ENCODE results near the gene GMDS. TPM values are rescaled to one million over a fixed set of nuclear protein-coding genes. Genes with fewer than 3 reads are reported as not detected.

The GMDS gene
- total and polyA plus RNA-seq, 2 of the 4 experiments (the other 2 are of a cell fraction): 7.3 to 21.9 TPM

GRCh38 chr6:1625794-1626435, 619.5 kb downstream of the GMDS start:
- H3K56ac ChIP-seq (ENCODE audit: extremely low read depth, insufficient read depth, low read length): no peak overlapping the region
- no peak overlapping the region for H3K4me3 ChIP-seq (ENCODE audit: insufficient read depth, low read depth, low read length)
- H4K91ac ChIP-seq (ENCODE audit: insufficient read depth, low read depth, low read length): no peak overlapping the region
- no peak overlapping the region for H3K18ac ChIP-seq (ENCODE audit: low read depth, low read length)
- BruUV-seq (replicated peaks): no TSS peak
- no peak overlapping the region for H3K9ac ChIP-seq (ENCODE audit: low read depth, low read length)
- H3K79me1 ChIP-seq (ENCODE audit: low read depth in 1 of 2, low read length in 2 of 2): 0 out of 4 replicates have a peak, but pooled peaks cover 4 to 5% of the 10 kb centered on the region in 2 experiments
- dilution Hi-C loops (cut with HindIII; ENCODE audit: low sequenced_read_pairs, unreplicated experiment): no loop called here
- intact Hi-C loops (cut with micrococcal nuclease): no loop called here
- H3K4me1 ChIP-seq (ENCODE audit: control insufficient read depth, insufficient read depth, low read length): peaks cover 17% of the 10 kb centered on the region
- 0 out of 2 replicates have a peak overlapping the region, but pooled peaks have one; percentile 17 for H3K4ac ChIP-seq (ENCODE audit: low read depth, low read length)
- no peak overlapping the region for H3K27ac ChIP-seq (ENCODE audit: insufficient read depth, low read length)
- peak overlapping the region; percentile 1 for H3K4me2 ChIP-seq (ENCODE audit: low read depth, low read length)
- H2AK9ac ChIP-seq (replicated peaks; ENCODE audit: low read depth, low read length, poor library complexity): no peak overlapping the region
- no peaks in the 10 kb centered on the region for H4K20me1 ChIP-seq (ENCODE audit: insufficient read depth, low read length)
- 40% methylated on average over 1 of the region's 18 CpGs; no CpG with 5 or more reads in 1 of the 2 experiments for WGBS, 2 experiments (ENCODE audit: extremely low coverage in 2 of 2, insufficient read length in 1 of 2)
- 0 out of 2 replicates have a peak, but pooled peaks cover 3% of the 10 kb centered on the region for H3K9me1 ChIP-seq (ENCODE audit: insufficient read depth, low read length)
- ChIA-PET CTCF (interaction anchor here (0.6 to 2.2 kb wide), 4 partner anchors 9 to 822 kb away, joined by 3 to 5 read pairs (median 3); no protein-coding TSS in a partner anchor), POLR2A (ENCODE audit: unreplicated experiment) (no interaction called here)
- H3K36me3 ChIP-seq (ENCODE audit: control insufficient read depth, insufficient read depth, low read length): peaks cover 2% of the 10 kb centered on the region; the same call in 1 of the 2 replicates
- H3K23ac ChIP-seq (ENCODE audit: low read depth, low read length): peak overlapping the region; percentile 93
- no peak overlapping the region; a peak in 1 of 4 replicates for H4K8ac ChIP-seq (ENCODE audit: low read depth in 2 of 2, low read length in 2 of 2)
- H2BK5ac ChIP-seq (ENCODE audit: low read depth, low read length, poor library complexity, severe bottlenecking): no peak overlapping the region
- H4K5ac ChIP-seq (ENCODE audit: low read depth, low read length): peak overlapping the region; percentile 21
- in situ Hi-C loops (cut with MboI; ENCODE audit: low sequenced_read_pairs): no loop called here
- peak overlapping the region; percentile 6; the same call in 1 of the 2 replicates for H2AK5ac ChIP-seq (ENCODE audit: low read depth, low read length)
- DNase-seq (no peak), ATAC-seq (ENCODE audit: low read depth) (no peak)
- H2AFZ ChIP-seq (replicated peaks; ENCODE audit: low read length, poor library complexity): no peak overlapping the region
- no peak overlapping the region for H3K14ac ChIP-seq (replicated peaks; ENCODE audit: low read depth, low read length)
- H3K9me3 ChIP-seq (ENCODE audit: control insufficient read depth, insufficient read depth, low read length): no peaks in the 10 kb centered on the region
- peak overlapping the region; percentile 46 for H2BK120ac ChIP-seq (ENCODE audit: low read depth, low read length)
- peaks cover 2% of the 10 kb centered on the region for H3K27me3 ChIP-seq (ENCODE audit: control insufficient read depth, insufficient read depth, low read length)
- no peak overlapping the region for H2BK20ac ChIP-seq (ENCODE audit: low read depth, low read length)
- H2BK15ac ChIP-seq (ENCODE audit: low read depth, low read length): no peak overlapping the region; the same call in 2 of the 3 replicates
- TF ChIP-seq RFX5 (IDR thresholded peaks at IDR 0.05; ENCODE audit: low read depth, low read length) (no peak), FOS (IDR thresholded peaks at IDR 0.05; ENCODE audit: low read depth, low read length) (no peak), CEBPB (IDR thresholded peaks at IDR 0.05; ENCODE audit: low read depth, low read length) (peak; percentile 92)
